Measurements from ENCODE around the gene PLA2G6.

PLA2G6 gene

GRCh38 chr22:38071421-38072321 is 110.0 kb downstream of the PLA2G6 start:
- no peak for DNase-seq (ENCODE audit: low read depth in 2 of 2)

- DNase-seq (ENCODE audit: low read depth in 2 of 2): no peak
These were observed 111.2 kb downstream of the PLA2G6 start for GRCh38 chr22:38070250-38070921.

- no peak for DNase-seq (ENCODE audit: low read depth in 2 of 2)
These were observed 112.0 kb downstream of the PLA2G6 start for GRCh38 chr22:38069372-38070249.

- no peak for DNase-seq (ENCODE audit: low read depth in 2 of 2)
These were observed 112.8 kb downstream of the PLA2G6 start for GRCh38 chr22:38068641-38069371.

- no peak for DNase-seq (ENCODE audit: low read depth in 2 of 2)
These were observed 113.8 kb downstream of the PLA2G6 start for GRCh38 chr22:38067761-38068360.

- no peak for DNase-seq (ENCODE audit: low read depth in 2 of 2)
These were observed 114.6 kb downstream of the PLA2G6 start for GRCh38 chr22:38067028-38067415.

GRCh38 chr22:38066381-38067027 is 115.1 kb downstream of the PLA2G6 start:
- DNase-seq (ENCODE audit: low read depth in 2 of 2): no peak

- no peak for DNase-seq (ENCODE audit: low read depth in 2 of 2)
These were observed 116.1 kb downstream of the PLA2G6 start for GRCh38 chr22:38065539-38065938.

GRCh38 chr22:38062791-38063190 is 118.8 kb downstream of the PLA2G6 start:
- DNase-seq (ENCODE audit: low read depth in 2 of 2): no peak

All from stimulated activated CD8-positive, alpha-beta memory T cell treated with anti-CD3 and anti-CD28 coated beads, Interleukin-7, amount 100 ng/mL, for 1 hour (primary cell).